Measurements from ENCODE around the gene HDAC9. TPM values are rescaled to one million over a fixed set of nuclear protein-coding genes. Genes with fewer than 3 reads are reported as not detected.

Gene HDAC9
- total RNA-seq, 1 donor from 2014 or later = 3.6 TPM

GRCh38 chr7:18939771-18940592 is 444.4 kb downstream of the HDAC9 start:
- Mint-ChIP-seq H3K27ac (no peak overlapping the region), H3K4me1 (ENCODE audit: low read depth) (peaks cover 5% of the 10 kb centered on the region), H3K4me3 (ENCODE audit: low read depth) (no peak overlapping the region), H3K9me3 (ENCODE audit: low read depth) (no peaks in the 10 kb centered on the region), H3K27me3 (no peaks in the 10 kb centered on the region), H3K36me3 (ENCODE audit: insufficient read depth) (no peaks in the 10 kb centered on the region)
- no peak for DNase-seq (ENCODE audit: low spot score, unreplicated experiment)
- no peak for TF ChIP-seq CTCF (IDR thresholded peaks at IDR 0.05; ENCODE audit: unreplicated experiment)

GRCh38 chr7:18940593-18941134 is 445.1 kb downstream of the HDAC9 start:
- no peak overlapping the region for H3K4me3 Mint-ChIP-seq (ENCODE audit: low read depth)
- no peak overlapping the region for H3K27ac Mint-ChIP-seq
- no peaks in the 10 kb centered on the region for H3K36me3 Mint-ChIP-seq (ENCODE audit: insufficient read depth)
- H3K9me3 Mint-ChIP-seq (ENCODE audit: low read depth) = no peaks in the 10 kb centered on the region
- no peak for DNase-seq (ENCODE audit: low spot score, unreplicated experiment)
- no peaks in the 10 kb centered on the region for H3K27me3 Mint-ChIP-seq
- TF ChIP-seq CTCF (IDR thresholded peaks at IDR 0.05; ENCODE audit: unreplicated experiment) = no peak
- H3K4me1 Mint-ChIP-seq (ENCODE audit: low read depth) = peaks cover 5% of the 10 kb centered on the region

GRCh38 chr7:18941207-18941606 is 445.7 kb downstream of the HDAC9 start:
- no peak for DNase-seq (ENCODE audit: low spot score, unreplicated experiment)
- H3K4me1 Mint-ChIP-seq (ENCODE audit: low read depth) = peaks cover 5% of the 10 kb centered on the region
- no peaks in the 10 kb centered on the region for H3K9me3 Mint-ChIP-seq (ENCODE audit: low read depth)
- no peak overlapping the region for H3K4me3 Mint-ChIP-seq (ENCODE audit: low read depth)
- H3K27me3 Mint-ChIP-seq = no peaks in the 10 kb centered on the region
- H3K36me3 Mint-ChIP-seq (ENCODE audit: insufficient read depth) = no peaks in the 10 kb centered on the region
- no peak overlapping the region for H3K27ac Mint-ChIP-seq
- no peak for TF ChIP-seq CTCF (IDR thresholded peaks at IDR 0.05; ENCODE audit: unreplicated experiment)

- no peak overlapping the region for H3K27ac Mint-ChIP-seq
- H3K36me3 Mint-ChIP-seq (ENCODE audit: insufficient read depth) = no peaks in the 10 kb centered on the region
- no peaks in the 10 kb centered on the region for H3K9me3 Mint-ChIP-seq (ENCODE audit: low read depth)
- H3K4me3 Mint-ChIP-seq (ENCODE audit: low read depth) = no peak overlapping the region
- TF ChIP-seq CTCF (IDR thresholded peaks at IDR 0.05; ENCODE audit: unreplicated experiment) = no peak
- DNase-seq (ENCODE audit: low spot score, unreplicated experiment) = no peak
- peaks cover 4% of the 10 kb centered on the region for H3K4me1 Mint-ChIP-seq (ENCODE audit: low read depth)
- H3K27me3 Mint-ChIP-seq = no peaks in the 10 kb centered on the region
Measured at GRCh38 chr7:18948521-18948920, 453.0 kb downstream of the HDAC9 start.

GRCh38 chr7:18952846-18953245 is 457.3 kb downstream of the HDAC9 start:
- Mint-ChIP-seq H3K9me3 (ENCODE audit: low read depth) (no peaks in the 10 kb centered on the region), H3K4me1 (ENCODE audit: low read depth) (peaks cover 4% of the 10 kb centered on the region), H3K27me3 (no peaks in the 10 kb centered on the region), H3K36me3 (ENCODE audit: insufficient read depth) (no peaks in the 10 kb centered on the region), H3K4me3 (ENCODE audit: low read depth) (no peak overlapping the region), H3K27ac (no peak overlapping the region)
- TF ChIP-seq CTCF (IDR thresholded peaks at IDR 0.05; ENCODE audit: unreplicated experiment) = no peak
- DNase-seq (ENCODE audit: low spot score, unreplicated experiment) = no peak

All from progenitor cell of endocrine pancreas (in vitro differentiated cells).